Vagina (tissue), 2 donors: Measurements from ENCODE around the gene GSG1L.

Source experiments
- POLR2A ChIP-seq, 2 donors: fragments of 450-650 bp; IDR thresholded peaks; one replicate each; pipeline ENCODE4 v1.6.1; 2017; ENCODE audit warnings: antibody characterized with exemption in 2 of 2, mild to moderate bottlenecking in 2 of 2, moderate library complexity in 2 of 2
- POLR2AphosphoS5 ChIP-seq, 2 donors: sonication (generic); formaldehyde crosslinking; IDR thresholded peaks; one replicate each; pipeline ENCODE4 v1.9.0; 2017; ENCODE audit warnings: antibody characterized with exemption in 2 of 2, mild to moderate bottlenecking in 2 of 2, low read depth in 1 of 2; ENCODE audit not compliant: insufficient read depth in 1 of 2

DNA sequence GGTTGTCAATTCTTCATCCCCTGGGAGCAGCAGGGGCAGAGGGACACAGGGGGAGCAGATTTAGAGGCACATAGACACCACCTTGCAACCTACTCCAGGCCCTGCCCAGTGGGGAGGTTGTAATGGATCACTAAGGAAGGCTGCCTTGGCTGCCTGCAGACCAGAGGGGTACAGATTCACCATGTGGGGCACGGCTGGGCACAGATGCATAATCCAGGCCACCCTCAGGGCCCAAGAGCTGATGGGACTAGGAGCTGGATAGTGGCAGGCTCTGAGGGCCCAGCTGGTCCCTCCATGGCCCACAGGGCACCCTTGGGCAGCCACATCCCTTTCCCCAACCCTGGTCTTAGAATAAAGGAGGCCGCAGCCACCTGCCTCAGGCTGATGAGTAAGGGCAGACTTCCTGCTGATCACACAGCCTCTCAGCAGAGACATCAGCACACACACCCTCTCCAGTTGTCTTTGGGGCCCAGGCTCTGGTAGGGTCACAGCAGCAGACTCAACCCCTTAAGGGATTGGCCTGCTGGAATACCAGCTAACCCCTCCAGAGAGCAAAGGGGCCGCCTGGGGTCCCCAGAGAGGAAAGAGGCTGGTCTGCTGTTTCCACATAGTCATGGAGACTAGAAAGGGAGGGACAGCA is 224.9 kb downstream of the GSG1L start:
- TF ChIP-seq POLR2A (IDR thresholded peaks at IDR 0.05) = no peak
- TF ChIP-seq POLR2AphosphoS5 (IDR thresholded peaks at IDR 0.05; ENCODE audit: insufficient read depth in 1 of 2, low read depth in 1 of 2) = no peak
